Measurements from ENCODE around the gene PTPRA. TPM values are rescaled to one million over a fixed set of nuclear protein-coding genes. Genes with fewer than 3 reads are reported as not detected.

The PTPRA gene
- total and polyA plus RNA-seq, 2 of the 8 experiments (the other 6 are each of a cell fraction or from before 2014, with no cell fraction given), result 47.7 to 51.3 TPM

DNA sequence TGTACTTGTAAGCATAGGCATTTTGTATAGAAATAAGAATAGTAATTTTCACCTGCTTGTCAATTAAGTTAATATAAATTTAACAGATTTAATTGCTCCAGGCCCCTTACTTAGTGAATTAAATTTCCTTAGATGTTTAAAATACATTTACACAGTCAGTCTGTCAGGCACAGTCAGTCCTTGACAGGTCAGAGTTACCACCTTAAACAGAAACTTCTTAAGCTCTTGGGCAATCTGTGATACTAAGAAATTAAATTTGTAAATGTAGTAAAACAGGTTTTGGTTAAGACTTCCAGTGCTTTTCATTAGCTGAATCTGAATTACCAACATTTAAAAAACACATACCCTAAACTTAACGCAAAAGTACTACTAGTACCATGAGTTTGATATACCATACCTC lies 15.9 kb downstream of the PTPRA start (continued):
- TF ChIP-seq SIRT6 (IDR thresholded peaks at IDR 0.05; ENCODE audit: low read length) (no peak), TAF7 (optimal IDR thresholded peaks at IDR 0.05; ENCODE audit: borderline replicate concordance, low read depth, low read length) (no peak), BCL11A (IDR thresholded peaks at IDR 0.05; ENCODE audit: low read depth in 2 of 2, low read length in 2 of 2) (no peak)
